Measurements from ENCODE around the gene ZIC4. TPM values are rescaled to one million over a fixed set of nuclear protein-coding genes. Genes with fewer than 3 reads are reported as not detected.

ZIC4 gene
- total RNA-seq (2012; rRNA removed) (not detected in 2 replicates), polyA plus RNA-seq (2012; rRNA removed) (not detected in 2 replicates), Bru-seq, nascent RNA (not detected), BruChase-seq, experiment 1, labeled RNA remaining after a 6-hour chase (not detected), BruChase-seq, experiment 2, labeled RNA remaining after a 2-hour chase (not detected)
- polyA plus RNA-seq (2012; cell fraction: cytosol; rRNA removed) = not detected in 2 replicates
- not detected in 2 replicates for polyA plus RNA-seq (2012; cell fraction: nucleus; rRNA removed; ENCODE audit: low replicate concordance)
- long read RNA-seq = 0 reads

GRCh38 chr3:147406028-147406931, at the start of gene ZIC4:
Gene ZIC4, minus strand, starts transcription at chr3:147406543. Its CDS starts 3,746 bp downstream, at chr3:147402797.
- H3K18ac ChIP-seq (ENCODE audit: low read depth, low read length) = no peak within 1 kb of the TSS
- dilution Hi-C loops (cut with HindIII; ENCODE audit: low sequenced_read_pairs, unreplicated experiment) = no loop called here
- no peak within 1 kb of the TSS for H3K9ac ChIP-seq (ENCODE audit: low read depth, low read length)
- no peak within 1 kb of the TSS for H2BK15ac ChIP-seq (ENCODE audit: low read depth, low read length)
- H4K8ac ChIP-seq (ENCODE audit: low read depth in 2 of 2, low read length in 2 of 2) = no peak within 1 kb of the TSS
- intact Hi-C loops (cut with micrococcal nuclease) = no loop called here
- no peaks in the 10 kb centered on the region for H3K79me1 ChIP-seq (ENCODE audit: low read depth in 1 of 2, low read length in 2 of 2)
- peaks cover 16% of the 10 kb centered on the region for H3K9me3 ChIP-seq (ENCODE audit: control insufficient read depth, insufficient read depth, low read length)
- H3K4me3 ChIP-seq (ENCODE audit: insufficient read depth, low read depth, low read length) = no peak within 1 kb of the TSS
- H2AK5ac ChIP-seq (ENCODE audit: low read depth, low read length) = no peak within 1 kb of the TSS
- H4K20me1 ChIP-seq (ENCODE audit: insufficient read depth, low read length) = no peaks in the 10 kb centered on the region
- no TSS peak for BruUV-seq (replicated peaks)
- H3K4ac ChIP-seq (ENCODE audit: low read depth, low read length) = no peak within 1 kb of the TSS
- no peak for DNase-seq
- H3K9me1 ChIP-seq (ENCODE audit: insufficient read depth, low read length) = 0 out of 2 replicates have a peak, but pooled peaks cover 3% of the 10 kb centered on the region
- POLR2A ChIA-PET (ENCODE audit: unreplicated experiment) = no interaction called here
- H2AK9ac ChIP-seq (replicated peaks; ENCODE audit: low read depth, low read length, poor library complexity) = no peak within 1 kb of the TSS
- peaks cover 85% of the 10 kb centered on the region for H3K27me3 ChIP-seq (ENCODE audit: control insufficient read depth, insufficient read depth, low read length)
- H4K91ac ChIP-seq (ENCODE audit: insufficient read depth, low read depth, low read length) = no peak within 1 kb of the TSS
- TF ChIP-seq FOS (IDR thresholded peaks at IDR 0.05; ENCODE audit: low read depth, low read length) (no peak), MXI1 (IDR thresholded peaks at IDR 0.05; ENCODE audit: borderline replicate concordance, low read depth, low read length) (no peak), POLR2A (IDR thresholded peaks at IDR 0.05; ENCODE audit: low read depth, low read length) (no peak), CHD1 (IDR thresholded peaks at IDR 0.05; ENCODE audit: low read depth, low read length) (no peak), RAD21 (IDR thresholded peaks at IDR 0.05; ENCODE audit: low read length) (no peak), RFX5 (IDR thresholded peaks at IDR 0.05; ENCODE audit: low read depth, low read length) (no peak), CTCF (conservative IDR thresholded peaks at IDR 0.05; ENCODE audit: low read depth, low read length) (no peak), ELK1 (IDR thresholded peaks at IDR 0.05; ENCODE audit: borderline replicate concordance, low read depth, low read length) (no peak), BHLHE40 (IDR thresholded peaks at IDR 0.05; ENCODE audit: low read depth, low read length) (no peak), MAZ (IDR thresholded peaks at IDR 0.05; ENCODE audit: borderline replicate concordance, low read depth, low read length) (no peak), NFE2L2 (IDR thresholded peaks at IDR 0.05; ENCODE audit: low read depth, low read length) (no peak), MAFK (IDR thresholded peaks at IDR 0.05; ENCODE audit: low read depth, low read length) (no peak)
- no peak within 1 kb of the TSS for H3K27ac ChIP-seq (ENCODE audit: insufficient read depth, low read length)
- no peaks in the 10 kb centered on the region for H3K4me1 ChIP-seq (ENCODE audit: control insufficient read depth, insufficient read depth, low read length)
- no peak within 1 kb of the TSS for H4K5ac ChIP-seq (ENCODE audit: low read depth, low read length)
- no peak within 1 kb of the TSS for H3K56ac ChIP-seq (ENCODE audit: extremely low read depth, insufficient read depth, low read length)
- WGBS, 2 experiments (ENCODE audit: extremely low coverage in 2 of 2, insufficient read length in 1 of 2) = no CpG with 5 or more reads among the region's 25 CpGs
- H2BK20ac ChIP-seq (ENCODE audit: low read depth, low read length) = no peak within 1 kb of the TSS
- in situ Hi-C loops (cut with MboI; ENCODE audit: low sequenced_read_pairs) = no loop called here
- CTCF ChIA-PET = no interaction called here
- no peak within 1 kb of the TSS for H2BK120ac ChIP-seq (ENCODE audit: low read depth, low read length)
- H3K36me3 ChIP-seq (ENCODE audit: control insufficient read depth, insufficient read depth, low read length) = no peaks in the 10 kb centered on the region
- H2AFZ ChIP-seq (replicated peaks; ENCODE audit: low read length, poor library complexity) = no peak within 1 kb of the TSS
- no peak within 1 kb of the TSS for H3K4me2 ChIP-seq (ENCODE audit: low read depth, low read length)
- H3K23ac ChIP-seq (ENCODE audit: low read depth, low read length) = no peak within 1 kb of the TSS
- H2BK5ac ChIP-seq (ENCODE audit: low read depth, low read length, poor library complexity, severe bottlenecking) = no peak within 1 kb of the TSS
- ATAC-seq (ENCODE audit: low read depth) = no peak
- no peak within 1 kb of the TSS for H3K14ac ChIP-seq (replicated peaks; ENCODE audit: low read depth, low read length)
